ENCODE measurements around the gene ROR2. TPM values are rescaled to one million over a fixed set of nuclear protein-coding genes. Genes with fewer than 3 reads are reported as not detected.

ROR2 gene
- total RNA-seq, 1 experiment from 2014 or later: 2.7 TPM

- Histone ChIP-seq H2AFZ (ENCODE audit: low read length) (no peak overlapping the region), H3K14ac (ENCODE audit: insufficient read depth, low read length) (no peak overlapping the region), H2BK15ac (ENCODE audit: low read depth, low read length) (no peak overlapping the region), H4K5ac (ENCODE audit: insufficient read length, low read depth, low read length) (no peak overlapping the region), H2BK12ac (ENCODE audit: insufficient read length, low read depth, low read length) (no peak overlapping the region), H2BK120ac (ENCODE audit: low read depth, low read length, poor library complexity, severe bottlenecking) (no peak overlapping the region), H3K9ac (ENCODE audit: extremely low read depth, insufficient read length, low read length) (no peak overlapping the region), H3T11ph (ENCODE audit: low read length) (no peak overlapping the region), H3K4ac (ENCODE audit: low read depth, low read length) (no peak overlapping the region), H3K27me3 (ENCODE audit: insufficient read depth, low read length) (no peaks in the 10 kb centered on the region), H3K23ac (ENCODE audit: insufficient read length, low read depth, low read length) (no peak overlapping the region), H3K23me2 (ENCODE audit: insufficient read length, low read depth, low read length, poor library complexity, severe bottlenecking) (no peaks in the 10 kb centered on the region), H3K79me2 (ENCODE audit: insufficient read depth, low read length) (no peaks in the 10 kb centered on the region), H4K91ac (ENCODE audit: insufficient read length, low read depth, low read length) (no peak overlapping the region), H3K18ac (ENCODE audit: insufficient read length, low read depth, low read length) (no peak overlapping the region), H3K4me2 (ENCODE audit: insufficient read depth, insufficient read length, low read length) (no peak overlapping the region), H2AK5ac (ENCODE audit: insufficient read length, low read length) (no peak overlapping the region), H3K27ac (ENCODE audit: insufficient read length, low read depth, low read length) (no peak overlapping the region), H4K8ac (replicated peaks; ENCODE audit: insufficient read length, low read depth, low read length) (no peak overlapping the region), H3K9me3 (ENCODE audit: control insufficient read depth, low read depth, low read length) (no peaks in the 10 kb centered on the region), H3K56ac (ENCODE audit: insufficient read length, low read depth, low read length) (no peak overlapping the region), H3K79me1 (ENCODE audit: insufficient read depth, low read depth, low read length, poor library complexity, severe bottlenecking) (no peaks in the 10 kb centered on the region), H4K20me1 (ENCODE audit: control insufficient read depth, insufficient read depth, insufficient read length) (no peaks in the 10 kb centered on the region), H3K4me1 (ENCODE audit: insufficient read depth, low read length) (no peaks in the 10 kb centered on the region), H2BK5ac (ENCODE audit: insufficient read length, low read length) (no peak overlapping the region), H2BK20ac (ENCODE audit: low read depth, low read length, poor library complexity, severe bottlenecking) (no peak overlapping the region)
- Mint-ChIP-seq H3K9me3 (peaks cover 4 to 12% of the 10 kb centered on the region in 2 experiments; a peak in 3 of 5 replicates), H3K4me1 (peaks cover 4 to 6% of the 10 kb centered on the region in 2 experiments; a peak in 3 of 4 replicates), H3K4me3 (no peak overlapping the region), H3K27me3 (ENCODE audit: low read depth) (peaks cover 3% of the 10 kb centered on the region; the same call in 1 of the 2 replicates), H3K36me3 (ENCODE audit: insufficient read depth in 1 of 3, low read depth in 3 of 3) (peaks cover 0 to 2% (median 0%) of the 10 kb centered on the region in 3 experiments; a peak in 1 of 7 replicates), H3K27ac (no peak overlapping the region)
- WGBS (ENCODE audit: extremely low coverage, insufficient read length, low lambda C conversion rate): no CpG with 5 or more reads among the region's 8 CpGs
- no peak for DNase-seq
- TF ChIP-seq, protein P1, sequence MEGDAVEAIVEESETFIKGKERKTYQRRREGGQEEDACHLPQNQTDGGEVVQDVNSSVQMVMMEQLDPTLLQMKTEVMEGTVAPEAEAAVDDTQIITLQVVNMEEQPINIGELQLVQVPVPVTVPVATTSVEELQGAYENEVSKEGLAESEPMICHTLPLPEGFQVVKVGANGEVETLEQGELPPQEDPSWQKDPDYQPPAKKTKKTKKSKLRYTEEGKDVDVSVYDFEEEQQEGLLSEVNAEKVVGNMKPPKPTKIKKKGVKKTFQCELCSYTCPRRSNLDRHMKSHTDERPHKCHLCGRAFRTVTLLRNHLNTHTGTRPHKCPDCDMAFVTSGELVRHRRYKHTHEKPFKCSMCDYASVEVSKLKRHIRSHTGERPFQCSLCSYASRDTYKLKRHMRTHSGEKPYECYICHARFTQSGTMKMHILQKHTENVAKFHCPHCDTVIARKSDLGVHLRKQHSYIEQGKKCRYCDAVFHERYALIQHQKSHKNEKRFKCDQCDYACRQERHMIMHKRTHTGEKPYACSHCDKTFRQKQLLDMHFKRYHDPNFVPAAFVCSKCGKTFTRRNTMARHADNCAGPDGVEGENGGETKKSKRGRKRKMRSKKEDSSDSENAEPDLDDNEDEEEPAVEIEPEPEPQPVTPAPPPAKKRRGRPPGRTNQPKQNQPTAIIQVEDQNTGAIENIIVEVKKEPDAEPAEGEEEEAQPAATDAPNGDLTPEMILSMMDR (conservative IDR thresholded peaks at IDR 0.05): no peak
Observed at GRCh38 chr9:91766315-91767069, 183.5 kb downstream of the ROR2 start.
